Stimulated activated CD8-positive, alpha-beta memory T cell treated with anti-CD3 and anti-CD28 coated beads, Interleukin-4, amount 100 ng/mL, for 4 hours (primary cell): Measurements from ENCODE around the gene NOC4L.
"Not testable (repeated sequence)": the region's sequence is repeated elsewhere in the genome, so short reads cannot be mapped to it uniquely, and the experiment has no call there.

ENCODE experiments used
- DNase-seq, 2 donors: peaks; one replicate each; pipeline ENCODE4 v3.0.0-alpha.2; 2020; ENCODE audit warnings: low read depth in 2 of 2, low spot score in 1 of 2

NOC4L gene

GRCh38 chr12:132123970-132124765 lies 20.1 kb upstream of the NOC4L start:
- DNase-seq = no peak

DNA sequence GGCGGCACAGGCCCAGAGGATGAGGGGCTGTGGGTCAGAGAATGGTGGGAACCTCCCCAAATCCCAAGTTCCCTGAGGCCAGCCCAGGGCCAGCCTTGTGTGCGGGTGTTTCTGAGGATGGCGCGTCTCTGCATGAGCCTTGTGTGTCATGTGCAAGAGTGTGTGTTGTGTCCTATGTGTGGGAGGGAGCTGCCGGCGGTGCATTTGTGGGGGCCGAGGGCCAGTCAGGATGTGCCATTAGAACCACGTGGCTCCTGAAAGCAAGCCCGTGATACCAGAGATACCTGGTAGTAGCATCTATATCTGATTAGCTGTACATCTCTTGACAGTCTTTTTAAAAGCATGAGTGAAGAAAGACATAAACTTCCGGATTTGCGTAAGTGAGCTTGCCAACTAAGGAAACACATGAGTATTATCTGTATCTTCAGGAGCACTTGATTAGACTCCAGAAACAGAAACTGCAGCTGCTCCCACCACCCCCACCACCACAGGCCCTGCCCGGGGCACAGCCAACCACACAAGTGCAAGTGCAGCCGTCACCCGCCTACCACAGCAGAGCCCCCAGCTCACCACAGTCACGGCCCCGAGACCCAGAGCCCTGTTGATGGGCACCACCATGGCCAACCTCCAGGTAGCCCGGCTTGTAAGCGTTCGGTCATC lies 19.4 kb upstream of the NOC4L start:
- no peak for DNase-seq

GRCh38 chr12:132125736-132126135 lies 18.5 kb upstream of the NOC4L start:
- no peak for DNase-seq

DNA sequence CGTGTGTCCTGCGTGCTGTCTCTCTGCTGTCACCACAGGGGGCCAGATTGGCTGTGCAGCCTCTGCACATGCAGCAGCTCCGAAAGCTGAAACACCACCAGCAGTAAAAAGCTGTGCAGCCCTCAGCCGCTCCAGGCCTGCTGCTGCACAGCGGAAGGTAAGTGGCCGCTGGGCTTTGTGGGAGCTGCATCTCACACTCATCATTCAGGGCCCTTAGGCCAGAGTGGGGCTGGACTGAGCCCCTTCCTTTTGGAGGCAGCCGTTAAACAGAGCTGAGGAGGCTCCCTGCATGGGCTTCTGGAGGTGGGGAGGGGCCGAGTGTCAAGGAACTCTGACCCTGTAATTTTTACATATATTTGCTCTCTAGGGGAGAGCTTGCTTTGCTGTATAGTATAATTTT lies 17.2 kb upstream of the NOC4L start:
- DNase-seq = no peak

GRCh38 chr12:132129007-132129406 lies 15.2 kb upstream of the NOC4L start:
- no peak for DNase-seq

DNA sequence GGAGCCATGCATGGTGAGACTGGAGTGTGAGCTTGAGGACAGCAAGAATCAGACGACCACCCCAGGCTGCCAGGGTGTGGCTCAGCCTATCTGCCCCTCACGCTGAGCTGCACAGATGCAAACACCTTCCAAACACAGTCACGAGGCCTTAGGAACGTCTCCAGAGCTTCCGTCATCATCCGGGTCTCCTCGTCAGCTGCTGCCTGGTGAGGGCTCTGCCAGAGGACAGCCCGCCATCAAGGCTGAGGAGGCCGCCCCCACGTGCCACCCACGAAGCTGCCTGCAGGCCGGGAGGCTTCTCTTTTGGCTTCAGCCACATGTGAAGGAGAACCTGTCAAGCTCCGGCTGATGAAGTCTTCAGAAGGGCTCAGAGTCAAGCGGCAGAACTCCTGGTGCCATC lies 13.6 kb upstream of the NOC4L start:
- DNase-seq = no peak

DNA sequence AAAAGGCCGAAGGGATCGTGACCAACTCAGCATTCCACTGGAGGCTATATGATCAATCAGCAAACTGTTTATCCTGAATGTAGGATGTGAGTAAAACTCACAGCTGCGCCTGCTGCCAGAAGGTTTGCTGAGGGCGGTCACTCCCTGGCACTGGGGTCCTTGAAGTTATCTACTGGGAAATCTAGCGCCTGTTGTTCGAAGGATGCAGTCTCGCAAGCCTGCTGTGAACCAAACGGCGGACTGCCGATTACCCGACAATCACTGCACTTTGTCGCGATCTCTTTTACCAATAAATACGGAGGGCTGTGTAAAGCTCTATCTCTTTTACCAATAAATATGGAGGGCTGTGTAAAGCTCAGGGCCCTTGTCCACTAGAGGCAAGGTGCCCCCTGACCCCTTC lies 13.0 kb upstream of the NOC4L start:
- no peak for DNase-seq

DNA sequence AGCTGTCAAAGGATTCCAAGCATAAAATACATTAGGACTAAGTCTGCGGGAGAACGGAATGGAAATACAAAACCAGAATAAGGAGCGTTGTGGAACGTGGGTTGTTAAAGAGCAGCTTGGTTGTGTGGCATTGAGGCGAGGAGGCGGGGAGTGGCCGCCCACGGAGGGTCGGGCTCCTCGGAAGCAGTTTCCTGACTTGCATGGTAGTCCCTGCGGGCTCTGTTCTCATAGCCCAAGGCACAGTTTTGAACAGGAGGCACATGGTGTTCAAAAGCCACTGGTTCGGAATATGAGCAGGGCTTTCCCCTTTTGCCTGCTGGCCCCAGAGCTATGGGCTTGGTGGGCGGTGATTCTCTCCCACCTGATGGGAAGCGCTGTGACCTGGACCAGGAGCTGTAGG lies 12.3 kb upstream of the NOC4L start:
- DNase-seq = no peak

DNA sequence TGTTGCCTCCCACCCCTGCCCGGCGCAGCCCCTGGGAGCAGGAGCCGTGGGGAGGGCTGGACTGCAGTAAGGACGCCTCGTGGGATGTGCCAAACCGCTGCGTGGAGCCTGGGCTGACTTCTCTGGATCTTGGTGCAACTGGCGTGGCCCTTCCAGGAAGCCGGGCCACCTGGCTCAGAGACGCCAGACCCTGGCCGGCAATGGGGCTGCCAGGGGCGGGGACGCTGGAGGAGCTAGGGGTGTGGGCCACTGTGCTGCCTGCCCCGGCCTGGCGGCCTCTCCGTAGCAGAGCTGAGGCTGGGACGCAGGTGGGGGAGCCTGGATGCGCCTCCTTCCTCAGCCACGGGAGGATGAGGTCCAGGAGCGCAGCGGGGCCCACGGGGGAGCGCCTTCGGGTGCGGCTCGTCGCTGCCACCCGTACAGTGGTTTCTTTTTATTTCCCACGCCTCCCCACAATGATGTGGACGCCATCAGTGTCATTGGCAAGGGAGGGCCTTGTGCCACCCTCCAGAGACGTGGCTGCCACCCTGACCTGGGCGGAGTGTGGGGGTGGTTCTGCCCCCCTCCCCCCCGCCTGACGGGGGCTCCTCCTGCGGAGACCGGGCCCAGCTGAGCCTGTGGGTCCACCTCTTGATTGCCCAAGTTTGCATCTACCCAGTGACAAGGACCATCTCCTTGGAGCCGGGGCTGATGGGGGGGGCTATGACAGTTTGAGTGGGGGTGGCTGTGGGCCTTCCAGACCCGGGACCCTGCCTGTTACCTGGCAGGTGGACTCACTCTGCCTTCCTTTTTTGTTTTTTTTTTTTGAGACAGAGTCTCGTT lies 11.4 kb upstream of the NOC4L start:
- no peak for DNase-seq

DNA sequence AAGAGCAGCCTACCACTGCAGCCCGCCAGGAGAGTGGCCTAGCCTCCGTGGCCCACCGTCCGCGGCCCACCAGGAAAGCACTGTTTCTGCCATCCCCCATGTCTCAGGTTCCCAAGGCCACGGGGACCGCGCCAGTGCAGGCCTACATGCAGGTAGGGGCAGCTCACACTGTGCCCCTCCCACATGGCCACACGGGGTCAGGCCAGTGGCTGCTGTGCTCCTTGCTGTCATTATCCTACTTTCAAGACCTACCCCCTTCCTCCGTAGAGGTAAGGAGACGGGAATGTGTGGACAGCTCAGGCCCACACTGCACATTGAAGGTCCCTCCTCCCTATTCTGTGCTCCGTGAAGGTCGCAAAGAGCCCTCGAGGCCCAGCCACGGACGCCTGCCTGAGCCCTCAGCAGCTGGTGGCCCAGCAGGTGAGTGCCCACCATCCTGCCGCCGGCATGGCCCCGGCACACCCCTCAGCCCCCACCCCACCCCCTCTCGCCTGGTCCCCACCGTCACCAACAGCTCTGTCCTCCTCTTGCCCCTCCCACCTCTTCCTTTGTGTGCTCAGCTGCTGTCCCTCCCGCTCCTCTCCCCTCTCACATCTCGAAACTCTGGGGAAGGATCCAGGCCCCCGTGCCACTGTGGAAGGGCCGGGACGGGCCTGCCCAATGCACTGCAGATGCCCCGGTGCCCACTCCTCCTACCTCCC lies 10.2 kb upstream of the NOC4L start:
- no peak for DNase-seq

- not testable (repeated sequence) for DNase-seq
Measured at GRCh38 chr12:132134653-132135183, 9.5 kb upstream of the NOC4L start.

- DNase-seq = not testable (repeated sequence)
Measured at GRCh38 chr12:132136226-132136625, 8.0 kb upstream of the NOC4L start.

- DNase-seq = no peak
Measured at GRCh38 chr12:132137483-132138125, 6.7 kb upstream of the NOC4L start.

DNA sequence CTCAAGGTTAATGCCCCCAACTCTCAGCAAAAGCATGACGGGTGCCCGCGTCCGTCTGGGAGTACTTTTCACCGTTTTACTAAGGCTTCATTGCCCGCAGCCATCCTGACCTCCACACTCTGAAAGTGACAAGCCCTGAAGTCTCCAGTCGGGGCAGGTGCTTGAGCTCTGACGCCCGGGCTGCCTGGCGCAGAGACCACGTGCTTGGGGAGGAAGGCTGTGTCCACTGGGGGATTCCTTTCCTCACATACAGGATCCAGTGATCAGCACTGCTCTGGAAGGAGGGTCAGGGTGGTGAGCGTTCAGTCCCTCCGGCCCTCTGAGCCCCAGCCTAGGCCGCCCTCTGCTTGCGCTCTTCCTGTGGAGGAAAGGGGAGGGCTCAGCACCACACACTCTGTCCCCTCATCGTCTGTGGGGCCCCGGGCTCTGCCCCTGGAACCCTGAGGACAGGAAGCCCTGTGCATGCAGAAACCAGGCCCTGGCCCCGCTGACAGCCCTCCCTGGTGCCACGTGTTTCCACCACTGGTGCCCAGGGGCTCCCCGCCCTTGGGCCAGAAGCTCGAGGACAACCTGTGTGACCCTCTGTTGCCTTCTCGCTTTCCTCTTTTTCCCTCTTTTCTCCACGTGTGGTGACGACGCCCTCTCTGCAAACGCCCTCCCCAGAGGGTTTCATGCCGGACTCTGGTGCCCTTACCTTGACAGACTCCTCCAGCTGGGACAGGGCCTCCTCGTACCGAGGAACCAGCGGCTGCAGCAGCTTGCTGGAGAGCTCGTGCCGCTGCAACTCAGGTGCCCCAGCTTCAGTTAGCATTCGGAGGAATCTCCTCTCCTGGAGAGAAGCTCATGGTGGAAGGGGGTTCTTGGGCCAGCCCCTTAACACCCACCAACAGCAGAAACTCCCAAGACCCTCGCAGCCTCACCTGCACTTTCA lies 5.1 kb upstream of the NOC4L start:
- DNase-seq = no peak

DNA sequence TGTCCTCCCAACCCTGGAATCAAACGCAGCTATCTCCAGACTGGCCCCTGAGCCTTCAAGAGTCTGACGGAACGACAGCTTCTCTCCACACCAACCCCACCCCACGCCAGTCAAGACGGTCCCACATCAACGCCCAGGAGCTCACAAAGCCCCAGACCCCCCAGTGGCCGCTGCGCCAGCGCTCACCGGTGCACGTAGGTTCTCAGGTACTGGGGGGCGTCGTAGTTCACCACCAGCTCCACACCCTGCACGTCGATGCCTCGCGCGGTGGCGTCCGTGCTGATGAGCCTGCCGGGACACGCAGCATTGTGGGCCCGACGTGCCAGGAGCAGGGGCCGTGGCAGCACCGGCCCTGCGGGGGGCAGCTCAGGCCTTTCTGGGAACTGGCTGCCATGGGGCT lies 4.3 kb upstream of the NOC4L start:
- DNase-seq = no peak

DNA sequence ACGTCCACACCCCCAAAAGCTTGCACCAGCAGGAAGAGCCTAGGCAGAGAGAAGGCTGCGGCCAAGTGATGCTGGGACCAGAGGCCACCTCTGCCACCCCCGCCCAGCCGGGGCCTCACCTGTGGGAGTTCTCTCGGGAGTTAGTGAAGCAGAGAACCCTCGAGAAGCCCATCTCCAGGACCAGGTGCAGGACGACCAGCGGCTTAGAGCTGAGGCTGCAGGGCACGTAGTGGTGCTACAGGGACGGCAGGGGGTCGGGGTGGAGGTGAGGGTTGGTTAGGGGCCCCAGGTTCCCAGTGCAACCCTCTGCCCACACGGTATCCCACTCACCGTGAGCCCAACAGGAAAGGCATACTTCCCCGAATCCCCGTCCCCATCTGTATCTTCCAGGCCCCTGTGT lies 3.8 kb upstream of the NOC4L start:
- DNase-seq = no peak

- DNase-seq = no peak
Measured at GRCh38 chr12:132140918-132141841, 3.1 kb upstream of the NOC4L start.

DNA sequence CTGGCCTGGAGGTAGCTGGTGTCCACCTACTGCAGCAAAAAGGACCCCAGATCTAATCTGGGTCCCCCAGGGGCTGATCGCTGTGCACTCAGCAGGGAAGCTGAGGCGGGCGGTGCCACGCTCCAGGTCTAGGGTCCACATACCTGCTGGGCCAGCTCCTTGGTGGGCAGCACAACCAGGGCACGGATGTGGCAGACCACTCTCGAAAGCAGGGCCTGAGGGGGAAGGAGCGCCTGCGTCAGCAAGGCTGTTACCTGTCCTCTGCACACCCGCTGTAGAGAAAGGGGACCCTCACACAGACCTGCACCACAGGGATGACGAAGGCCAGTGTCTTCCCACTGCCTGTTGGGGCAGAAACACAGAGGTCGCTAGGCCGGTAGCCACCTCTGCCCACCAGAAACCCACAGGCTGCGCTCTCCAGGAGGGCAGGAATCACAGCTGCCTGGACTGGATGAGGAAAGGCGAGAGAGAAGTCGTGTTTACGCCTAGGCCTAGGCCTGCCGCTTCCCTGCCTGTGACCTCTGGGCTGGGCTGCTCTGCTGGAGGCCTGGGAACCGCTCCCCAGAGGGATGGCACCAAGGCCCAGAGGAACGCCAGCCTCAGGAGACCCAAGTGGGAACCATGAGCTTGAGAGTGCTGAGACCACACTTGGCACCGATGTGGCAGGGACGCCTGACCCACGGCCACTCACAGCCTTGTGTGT lies 2.1 kb upstream of the NOC4L start:
- DNase-seq = no peak
